ENCODE results near the gene SIGLEC9. TPM values are rescaled to one million over a fixed set of nuclear protein-coding genes. Genes with fewer than 3 reads are reported as not detected.

SIGLEC9 gene
- not detected in 2 replicates for total RNA-seq

DNA sequence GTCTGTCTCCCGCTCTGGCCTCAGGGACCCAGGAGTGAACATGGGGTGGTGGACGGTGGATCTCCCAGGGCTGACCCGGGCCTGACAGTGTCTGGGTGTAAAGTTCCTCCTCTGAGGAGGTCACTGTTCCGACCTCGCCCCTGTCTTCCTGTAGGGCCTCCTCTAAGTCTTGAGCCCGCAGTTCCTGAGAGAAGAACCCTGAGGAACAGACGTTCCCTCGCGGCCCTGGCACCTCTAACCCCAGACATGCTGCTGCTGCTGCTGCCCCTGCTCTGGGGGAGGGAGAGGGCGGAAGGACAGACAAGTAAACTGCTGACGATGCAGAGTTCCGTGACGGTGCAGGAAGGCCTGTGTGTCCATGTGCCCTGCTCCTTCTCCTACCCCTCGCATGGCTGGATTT, at the start of gene SIGLEC9:
TSS of gene SIGLEC9 (plus strand) at position 178 of the 400 bp plus-strand sequence. CDS start at position 247, 69 bp downstream.

GRCh38 chr19:51082611-51083010, 42.1 kb upstream of the SIGLEC9 start, which contains the start of gene KLK14:
Gene KLK14, minus strand, starts transcription at chr19:51082887. Its CDS starts 273 bp downstream, at chr19:51082614.

GRCh38 chr19:51108066-51108804, 16.5 kb upstream of the SIGLEC9 start, which contains the start of gene CTU1:
Gene CTU1, minus strand, starts transcription at chr19:51108409. Its CDS starts 3,840 bp downstream, at chr19:51104569.

DNA sequence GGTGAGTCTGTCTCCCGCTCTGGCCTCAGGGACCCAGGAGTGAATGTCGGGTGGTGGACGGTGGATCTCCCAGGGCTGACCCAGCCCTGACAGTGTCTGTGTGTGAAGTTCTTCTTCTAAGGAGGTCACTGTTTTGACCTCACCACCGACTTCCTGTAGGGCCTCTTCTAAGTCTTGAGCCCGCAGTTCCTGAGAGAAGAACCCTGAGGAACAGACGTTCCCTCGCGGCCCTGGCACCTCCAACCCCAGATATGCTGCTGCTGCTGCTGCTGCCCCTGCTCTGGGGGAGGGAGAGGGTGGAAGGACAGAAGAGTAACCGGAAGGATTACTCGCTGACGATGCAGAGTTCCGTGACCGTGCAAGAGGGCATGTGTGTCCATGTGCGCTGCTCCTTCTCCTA, 17.4 kb downstream of the SIGLEC9 start, which contains the start of gene SIGLEC7:
TSS of gene SIGLEC7 (plus strand) at position 183 of the 400 bp plus-strand sequence. CDS start at position 252, 69 bp downstream.

Other genes with a start within 250 kb of the SIGLEC9 start
- gene KLK4, start 213.5 kb upstream of the SIGLEC9 start, total RNA-seq = not detected in 2 replicates
- not detected in 2 replicates for gene KLK5, start 171.9 kb upstream of the SIGLEC9 start, total RNA-seq
- gene KLK6, start 155.3 kb upstream of the SIGLEC9 start, total RNA-seq = not detected in 2 replicates
- gene KLK7, start 141.0 kb upstream of the SIGLEC9 start, total RNA-seq = not detected in 2 replicates
- gene KLK8, start 123.3 kb upstream of the SIGLEC9 start, total RNA-seq = not detected in 2 replicates
- gene KLK10, start 105.2 kb upstream of the SIGLEC9 start, total RNA-seq = not detected in 2 replicates
- gene KLK11, start 98.3 kb upstream of the SIGLEC9 start, total RNA-seq = not detected in 2 replicates
- not detected in 2 replicates for gene KLK12, start 89.9 kb upstream of the SIGLEC9 start, total RNA-seq
- gene KLK13, start 59.8 kb upstream of the SIGLEC9 start, total RNA-seq = not detected in 2 replicates
- gene KLK14, start 42.0 kb upstream of the SIGLEC9 start, total RNA-seq = not detected in 2 replicates
- 11.0 and 19.1 TPM in 2 replicates for gene CTU1, start 16.5 kb upstream of the SIGLEC9 start, total RNA-seq
- gene SIGLEC7, start 17.4 kb downstream of the SIGLEC9 start, total RNA-seq = not detected in 2 replicates
- not detected in 2 replicates for gene CD33, start 100.2 kb downstream of the SIGLEC9 start, total RNA-seq
- not detected in 2 replicates for gene SIGLECL1, start 126.2 kb downstream of the SIGLEC9 start, total RNA-seq
- under 0.01 and 1.8 TPM in 2 replicates for gene IGLON5, start 186.7 kb downstream of the SIGLEC9 start, total RNA-seq
- 0.91 and 1.8 TPM in 2 replicates for gene VSIG10L, start 217.2 kb downstream of the SIGLEC9 start, total RNA-seq
- 103 and 128 TPM in 2 replicates for gene ETFB, start 241.5 kb downstream of the SIGLEC9 start, total RNA-seq
- gene CLDND2, start 244.1 kb downstream of the SIGLEC9 start, total RNA-seq = not detected in 2 replicates
- gene NKG7, start 247.7 kb downstream of the SIGLEC9 start, total RNA-seq = not detected in 2 replicates

All from epithelial cell of alveolus of lung (primary cell).